GM18870 (cell line): Measurements from ENCODE around the gene EXOC3L1.

Experiments used
- ATAC-seq: cut with Tn5 transposase; IDR thresholded peaks from one replicate; pipeline ENCODE4 v1.9.1; 2021; ENCODE audit warnings: moderate library complexity; ENCODE audit not compliant: unreplicated experiment

The EXOC3L1 gene

DNA sequence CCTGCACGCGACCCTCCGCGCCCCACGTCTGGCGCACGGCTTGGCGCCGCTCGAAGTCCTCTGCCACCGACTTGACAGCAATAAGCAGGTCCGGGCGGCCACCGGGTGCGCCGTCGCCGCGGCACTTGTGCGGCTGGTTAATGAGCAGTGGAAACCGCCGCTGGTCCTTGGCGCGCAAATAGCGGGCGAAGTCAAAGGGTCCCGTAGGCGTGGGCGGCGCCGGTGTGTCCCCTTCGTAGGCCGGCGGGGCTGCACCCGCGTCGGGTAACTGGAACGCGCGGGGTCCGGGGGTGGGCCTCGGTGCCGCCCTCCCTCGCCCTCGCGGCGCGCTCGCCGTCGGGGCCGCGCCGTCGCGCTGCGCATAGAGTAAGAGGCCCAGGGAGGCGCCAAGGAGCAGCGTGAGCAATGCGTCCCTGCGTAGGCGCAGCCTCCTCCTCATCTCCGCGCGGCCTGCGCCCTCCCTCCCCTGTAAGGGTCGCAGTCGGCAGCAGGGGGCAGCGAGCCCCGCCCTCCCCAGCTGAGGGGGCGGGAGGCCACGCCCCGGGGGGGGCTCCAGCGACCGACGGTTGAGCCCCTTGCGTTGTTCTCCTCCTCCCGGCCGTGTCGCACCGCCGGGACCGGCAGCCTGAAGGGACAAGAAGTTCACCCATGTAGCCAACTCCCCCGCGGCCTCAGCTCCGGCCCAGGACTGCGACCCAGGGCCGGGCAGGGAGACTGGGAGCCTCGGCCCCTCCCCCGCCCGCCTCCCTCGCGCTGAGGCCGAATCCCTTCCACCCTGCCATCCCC is 39.7 kb downstream of the EXOC3L1 start:
- peak; percentile 23 for ATAC-seq

GRCh38 chr16:67149276-67150046 is 40.5 kb downstream of the EXOC3L1 start:
- ATAC-seq = no peak

DNA sequence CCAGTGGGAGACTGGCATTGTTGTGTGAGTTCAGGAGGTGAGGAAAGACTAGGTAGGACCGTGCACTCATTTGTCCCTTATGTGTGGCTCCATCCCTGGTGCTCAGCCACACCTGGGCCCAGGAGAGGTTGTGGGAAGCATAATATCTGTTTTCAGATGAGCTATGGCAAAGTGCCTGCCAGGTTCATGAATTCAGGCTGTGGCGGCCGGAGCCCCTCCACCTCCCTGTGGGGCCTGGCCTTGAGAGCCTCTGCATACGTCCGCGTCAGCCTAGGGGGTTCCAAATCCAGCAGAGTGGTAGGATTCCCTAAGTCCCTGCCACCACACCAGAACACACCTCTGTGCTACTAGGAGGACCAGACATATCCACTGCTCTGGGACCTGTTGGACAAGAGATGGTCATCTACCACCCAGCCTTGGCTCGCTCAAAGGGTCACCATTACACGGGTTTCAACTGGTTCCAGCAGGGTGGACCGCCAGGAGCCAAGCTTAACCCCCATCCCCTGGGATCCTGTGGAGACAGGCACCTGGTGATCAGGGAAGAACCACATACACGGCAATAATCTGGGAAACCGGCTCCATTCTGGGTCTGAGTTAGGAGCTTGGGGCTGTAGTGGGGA is 41.2 kb downstream of the EXOC3L1 start:
- no peak for ATAC-seq

GRCh38 chr16:67148221-67148620 is 41.7 kb downstream of the EXOC3L1 start:
- no peak for ATAC-seq

DNA sequence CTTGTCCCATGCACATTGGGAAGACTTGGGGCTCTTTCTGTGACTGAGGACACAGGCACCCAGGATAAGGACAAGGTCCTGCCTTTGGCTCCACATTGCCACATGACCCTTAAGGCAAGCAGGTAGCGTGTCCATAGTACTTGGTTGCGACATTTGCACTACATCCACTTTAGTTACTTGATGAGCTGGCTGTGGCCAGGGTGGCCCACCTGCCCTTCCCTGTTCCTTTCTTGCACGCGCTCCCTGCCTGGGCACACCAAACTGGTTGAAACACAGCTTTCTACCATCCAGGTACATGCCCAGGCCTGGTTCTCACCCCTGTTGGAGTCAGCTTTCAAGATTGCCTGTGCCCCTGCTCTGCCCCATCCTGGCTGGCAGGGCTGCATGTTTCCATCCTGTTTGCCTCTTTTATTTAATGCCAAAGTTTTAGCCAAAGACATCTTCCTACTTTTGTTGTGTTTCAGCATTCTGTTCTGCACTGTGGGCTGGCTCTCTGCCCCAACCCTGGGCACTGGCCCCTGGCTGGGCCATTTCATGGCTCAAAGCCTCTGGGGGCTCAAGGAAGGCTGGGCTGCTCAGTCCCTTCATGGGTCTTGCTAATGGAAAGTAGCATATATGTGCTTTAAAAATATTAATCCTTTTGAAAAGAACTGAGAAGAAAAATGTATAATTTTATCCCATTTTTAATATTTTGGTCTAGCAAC is 42.3 kb downstream of the EXOC3L1 start:
- ATAC-seq = no peak

- ATAC-seq = no peak
Observed at GRCh38 chr16:67146523-67147357, 43.2 kb downstream of the EXOC3L1 start.

DNA sequence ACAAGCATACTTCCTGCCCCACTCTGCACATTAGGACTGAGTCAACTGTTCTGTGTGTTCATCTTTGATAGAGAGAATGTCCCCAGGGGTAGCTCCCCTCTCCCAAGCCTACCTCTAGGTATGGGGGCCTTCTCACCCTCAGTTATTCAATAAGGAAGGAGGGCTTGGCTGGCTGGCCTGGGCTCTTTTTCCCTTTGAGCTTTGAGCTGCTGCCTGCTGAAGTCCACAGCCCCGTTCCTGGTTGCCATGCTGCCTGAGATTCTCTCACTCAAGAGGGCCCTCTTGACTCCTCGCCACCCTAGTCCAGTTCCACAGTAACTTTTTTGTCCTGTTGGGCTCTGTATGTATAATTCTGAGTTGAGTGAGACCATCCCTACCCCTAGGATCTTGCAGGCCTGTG is 44.2 kb downstream of the EXOC3L1 start:
- no peak for ATAC-seq

- no peak for ATAC-seq
Observed at GRCh38 chr16:67144943-67145342, 45.0 kb downstream of the EXOC3L1 start.

GRCh38 chr16:67142342-67142741 is 47.6 kb downstream of the EXOC3L1 start:
- ATAC-seq = no peak

GRCh38 chr16:67141391-67141790 is 48.5 kb downstream of the EXOC3L1 start:
- ATAC-seq = no peak

- no peak for ATAC-seq
Observed at GRCh38 chr16:67137605-67138004, 52.3 kb downstream of the EXOC3L1 start.
